GM18498 (cell line): ENCODE results near the gene TNFRSF18.
"Not testable (repeated sequence)": the region's sequence is repeated elsewhere in the genome, so short reads cannot be mapped to it uniquely, and the experiment has no call there.

Source experiments
- ATAC-seq: cut with Tn5 transposase; IDR thresholded peaks from one replicate; pipeline ENCODE4 v1.9.1; 2021; ENCODE audit warnings: mild to moderate bottlenecking, moderate library complexity; ENCODE audit not compliant: unreplicated experiment

Gene TNFRSF18

GRCh38 chr1:1179983-1180861, 26.2 kb downstream of the TNFRSF18 start:
- ATAC-seq = no peak

GRCh38 chr1:1179346-1179982, 26.9 kb downstream of the TNFRSF18 start:
- ATAC-seq = no peak

- ATAC-seq = no peak
These were observed 27.5 kb downstream of the TNFRSF18 start for GRCh38 chr1:1178794-1179331.

GRCh38 chr1:1177452-1178206, 28.8 kb downstream of the TNFRSF18 start:
- no peak for ATAC-seq

- no peak for ATAC-seq
These were observed 29.5 kb downstream of the TNFRSF18 start for GRCh38 chr1:1176931-1177330.

GRCh38 chr1:1176063-1176761, 30.2 kb downstream of the TNFRSF18 start:
- not testable (repeated sequence) for ATAC-seq

GRCh38 chr1:1175221-1176062, 30.9 kb downstream of the TNFRSF18 start:
- ATAC-seq = no peak

- ATAC-seq = no peak
These were observed 32.5 kb downstream of the TNFRSF18 start, which contains the start of gene TTLL10 for GRCh38 chr1:1173793-1174415. TTLL10 (plus strand) TSS chr1:1173880; CDS start chr1:1179216, 5,336 bp downstream.

- ATAC-seq = no peak
These were observed 33.2 kb downstream of the TNFRSF18 start for GRCh38 chr1:1173061-1173792.

GRCh38 chr1:1171546-1172340, 34.6 kb downstream of the TNFRSF18 start:
- no peak for ATAC-seq

- no peak for ATAC-seq
These were observed 35.2 kb downstream of the TNFRSF18 start for GRCh38 chr1:1171161-1171545.

- ATAC-seq = no peak
These were observed 35.9 kb downstream of the TNFRSF18 start for GRCh38 chr1:1170215-1171091.

- ATAC-seq = no peak
These were observed 36.8 kb downstream of the TNFRSF18 start for GRCh38 chr1:1169429-1170214.

- ATAC-seq = no peak
These were observed 37.7 kb downstream of the TNFRSF18 start for GRCh38 chr1:1168451-1169411.
